Upper lobe of left lung (tissue), 6 donors: ENCODE results near the gene FRMD3. TPM values are rescaled to one million over a fixed set of nuclear protein-coding genes. Genes with fewer than 3 reads are reported as not detected.

Experiments used
- ATAC-seq, 2 donors: fragments of 200-7000 bp; cut with Tn5 transposase; one replicate each; pipeline ENCODE4 v1.9.1; 2022; ENCODE audit warnings: mild to moderate bottlenecking in 2 of 2, moderate library complexity in 2 of 2; ENCODE audit not compliant: low FRiP score in 2 of 2
- DNase-seq, 2 donors: peaks; one replicate each; pipeline ENCODE4 v3.0.0-alpha.2; 2019 to 2020
- H3K27ac ChIP-seq, 4 donors: fragments of 200-600 bp; sonication (generic); one replicate each; pipeline ENCODE4 v1.5.1; 2016 to 2019
- H3K27me3 ChIP-seq, 4 donors: fragments of 200-600 bp; sonication (generic); one replicate each; pipeline ENCODE4 v1.5.1; 2017 to 2019
- H3K36me3 ChIP-seq, 4 donors: fragments of 200-600 bp; sonication (generic); one replicate each; pipeline ENCODE4 v1.5.1; 2016 to 2019
- H3K4me1 ChIP-seq, 4 donors: fragments of 200-600 bp; sonication (generic); one replicate each; pipeline ENCODE4 v1.5.1; 2018 to 2019
- H3K4me3 ChIP-seq, 4 donors: fragments of 200-600 bp; sonication (generic); one replicate each; pipeline ENCODE4 v1.5.1; 2017 to 2019; ENCODE audit warnings: mild to moderate bottlenecking in 2 of 4, moderate library complexity in 1 of 4
- H3K9me3 ChIP-seq, 4 donors: fragments of 200-600 bp; sonication (generic); one replicate each; pipeline ENCODE4 v1.5.1; 2018 to 2019
- CTCF ChIP-seq, 6 experiments: fragments of 450-650 bp in 4 of 6; fragments of 200-600 bp in 2 of 6; sonication (generic) in 2 of 6; IDR thresholded peaks; one replicate each; pipeline ENCODE4 v1.5.1; 2016 to 2019; ENCODE audit warnings: antibody characterized with exemption in 6 of 6
- EP300 ChIP-seq, 4 donors: sonication (generic); formaldehyde crosslinking; IDR thresholded peaks; one replicate each; pipeline ENCODE4 v1.5.1; 2017; ENCODE audit warnings: antibody characterized with exemption in 4 of 4, control low read depth in 2 of 4
- POLR2A ChIP-seq, 4 donors: fragments of 450-650 bp; IDR thresholded peaks; one replicate each; pipeline ENCODE4 v1.5.1; 2016 to 2017; ENCODE audit warnings: antibody characterized with exemption in 4 of 4, mild to moderate bottlenecking in 2 of 4
- POLR2AphosphoS5 ChIP-seq, 2 donors: sonication (generic); formaldehyde crosslinking; IDR thresholded peaks; one replicate each; pipeline ENCODE4 v1.5.1; 2017; ENCODE audit warnings: antibody characterized with exemption in 2 of 2
- WGBS, 2 donors: methylation state at CpG; one replicate each; pipeline ENCODE4 v1.1.5; 2017 to 2018; 5-methylcytosine and 5-hydroxymethylcytosine counted together
- total RNA-seq, 6 donors: library from RNA; depleted of rRNA in 4 of 6; stranded (reverse); fragments of >200 nt in 4 of 6; gene quantifications; one replicate each; pipeline versions ENCODE4 v1.1.0 to v1.2.1, GENCODE V29; 2016 to 2021
- donor health status: DM: no; HTN: no; CAD: no; lungs with moderate emphysema.
- donor health status: DM: no; HTN: yes; CAD: no; lungs with severe emphysema.

The FRMD3 gene
- total RNA-seq, 6 donors from 2014 or later: 5.6 to 33.4 (median 10.4) TPM

GRCh38 chr9:83233647-83234046, 304.6 kb downstream of the FRMD3 start:
- no peak for TF ChIP-seq CTCF (IDR thresholded peaks at IDR 0.05)
- TF ChIP-seq POLR2A (IDR thresholded peaks at IDR 0.05): no peak
- TF ChIP-seq EP300 (IDR thresholded peaks at IDR 0.05): no peak
- no peak for TF ChIP-seq POLR2AphosphoS5 (IDR thresholded peaks at IDR 0.05)
- no peak for DNase-seq
- ATAC-seq: no peak
- H3K27me3 ChIP-seq: no peaks in the 10 kb centered on the region
- WGBS, 2 donors: 76 to 78% methylated on average over 2 of the region's 2 CpGs
- H3K27ac ChIP-seq: no peak overlapping the region
- no peaks in the 10 kb centered on the region for H3K4me1 ChIP-seq
- no peaks in the 10 kb centered on the region for H3K36me3 ChIP-seq
- H3K9me3 ChIP-seq: no peaks in the 10 kb centered on the region
- H3K4me3 ChIP-seq: no peak overlapping the region

DNA sequence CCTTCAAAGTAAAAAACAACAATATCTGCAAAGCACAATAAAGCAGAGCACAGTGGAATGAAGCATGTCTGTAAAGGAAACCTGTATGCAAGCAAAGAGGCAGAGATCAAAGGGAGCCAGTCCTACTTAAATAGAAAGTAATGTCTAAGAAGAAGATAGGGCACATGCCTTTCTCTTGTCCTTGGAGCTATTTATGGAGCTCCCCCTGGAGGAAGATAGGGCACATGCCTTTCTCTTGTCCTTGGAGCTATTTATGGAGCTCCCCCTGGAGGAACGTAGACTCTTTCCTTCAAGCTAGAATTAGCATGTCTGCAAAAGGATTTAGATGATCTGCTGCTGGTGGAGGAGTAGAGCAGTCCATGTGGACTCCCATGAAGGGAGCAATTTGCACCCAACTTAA, 307.2 kb downstream of the FRMD3 start:
- TF ChIP-seq POLR2A (IDR thresholded peaks at IDR 0.05) (no peak), CTCF (IDR thresholded peaks at IDR 0.05) (no peak)
- Histone ChIP-seq H3K4me3 (no peak overlapping the region), H3K9me3 (no peaks in the 10 kb centered on the region), H3K36me3 (no peaks in the 10 kb centered on the region), H3K27me3 (no peaks in the 10 kb centered on the region), H3K27ac (no peak overlapping the region), H3K4me1 (no peaks in the 10 kb centered on the region)
- WGBS, 2 donors: 60 to 73% methylated on average over 1 of the region's 1 CpG
- ATAC-seq (peak in 1 of 2 donors; percentile 43), DNase-seq (no peak)

GRCh38 chr9:83220730-83221129, 317.5 kb downstream of the FRMD3 start:
- H3K4me1 ChIP-seq: peaks cover 0 to 16% (median 7%) of the 10 kb centered on the region in 4 donors
- no peak overlapping the region for H3K4me3 ChIP-seq
- DNase-seq (no peak), ATAC-seq (no peak)
- H3K36me3 ChIP-seq: no peaks in the 10 kb centered on the region
- no peaks in the 10 kb centered on the region for H3K9me3 ChIP-seq
- no peaks in the 10 kb centered on the region for H3K27me3 ChIP-seq
- H3K27ac ChIP-seq: no peak overlapping the region
- TF ChIP-seq POLR2A (IDR thresholded peaks at IDR 0.05): no peak
- TF ChIP-seq EP300 (IDR thresholded peaks at IDR 0.05): no peak
- no peak for TF ChIP-seq CTCF (IDR thresholded peaks at IDR 0.05)
- whole genome bisulfite sequencing, 2 donors: 53 to 62% methylated on average over 3 of the region's 3 CpGs

DNA sequence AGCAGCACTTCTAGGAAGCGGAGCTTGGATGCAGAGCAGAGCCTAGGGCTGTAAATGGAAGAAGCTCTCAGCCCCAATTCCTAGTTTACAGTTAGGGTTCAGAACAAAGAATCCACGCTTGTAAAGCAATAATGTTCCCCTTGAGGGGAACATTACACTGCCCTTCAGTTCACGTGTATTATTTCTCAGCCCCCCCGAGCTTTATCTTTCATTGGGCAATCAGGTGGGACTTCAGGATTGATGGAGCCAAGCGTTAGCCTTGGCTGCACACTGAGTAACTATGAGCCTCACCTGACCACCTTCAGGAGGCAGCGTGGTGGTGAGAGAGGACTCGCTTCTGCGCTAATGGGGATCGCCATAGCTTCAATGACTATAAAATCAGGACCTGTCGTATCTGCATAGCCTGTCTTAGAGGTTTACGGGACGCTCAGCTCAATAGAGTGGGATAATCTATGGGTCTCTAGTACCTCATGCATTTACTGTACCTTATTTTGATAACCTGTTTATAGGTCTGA, 318.2 kb downstream of the FRMD3 start:
- Histone ChIP-seq H3K27ac (peak overlapping the region; percentile 45 to 59 (median 58)), H3K36me3 (no peaks in the 10 kb centered on the region), H3K4me1 (peaks cover 0 to 16% (median 7%) of the 10 kb centered on the region in 4 donors), H3K9me3 (no peaks in the 10 kb centered on the region), H3K4me3 (peak overlapping the region; percentile 25 to 63 (median 52)), H3K27me3 (no peaks in the 10 kb centered on the region)
- peak in 1 of 2 donors; percentile 16 for ATAC-seq
- no peak for TF ChIP-seq POLR2A (IDR thresholded peaks at IDR 0.05)
- no peak for TF ChIP-seq CTCF (IDR thresholded peaks at IDR 0.05)
- TF ChIP-seq POLR2AphosphoS5 (IDR thresholded peaks at IDR 0.05): no peak
- no peak for TF ChIP-seq EP300 (IDR thresholded peaks at IDR 0.05)
- WGBS, 2 donors: 56 to 65% methylated on average over 10 to 12 of the region's 12 CpGs
- no peak for DNase-seq
